Vagina (tissue), 2 donors: ENCODE data around the gene CRB1. TPM values are rescaled to one million over a fixed set of nuclear protein-coding genes. Genes with fewer than 3 reads are reported as not detected.

Experiments
- DNase-seq, 2 donors: peaks; one replicate each; pipeline ENCODE4 v3.0.0-alpha.2; 2017; ENCODE audit errors: extremely low spot score in 2 of 2
- H3K27ac ChIP-seq: fragments of 200-600 bp; sonication (generic); one replicate; pipeline ENCODE4 v1.5.1; 2019
- H3K27me3 ChIP-seq: fragments of 200-600 bp; sonication (generic); one replicate; pipeline ENCODE4 v1.5.1; 2019
- H3K36me3 ChIP-seq, 2 donors: fragments of 200-600 bp; sonication (generic); one replicate each; pipeline ENCODE4 v1.5.1; 2017 to 2019
- H3K4me1 ChIP-seq: fragments of 200-600 bp; sonication (generic); one replicate; pipeline ENCODE4 v1.5.1; 2019
- H3K4me3 ChIP-seq, 2 donors: fragments of 200-600 bp; sonication (generic); 1 replicate in 1 of 2; 2 replicates in 1 of 2; pipeline ENCODE4 v1.5.1; 2016 to 2019
- H3K9me3 ChIP-seq: fragments of 200-600 bp; sonication (generic); one replicate; pipeline ENCODE4 v1.5.1; 2019
- CTCF ChIP-seq, 3 experiments: fragments of 450-650 bp in 2 of 3; fragments of 200-600 bp in 1 of 3; sonication (generic) in 1 of 3; IDR thresholded peaks; one replicate each; pipeline ENCODE4 v1.5.1; 2017 to 2019; ENCODE audit warnings: antibody characterized with exemption in 3 of 3, mild to moderate bottlenecking in 2 of 3, moderate library complexity in 2 of 3
- POLR2A ChIP-seq, 2 donors: fragments of 450-650 bp; IDR thresholded peaks; one replicate each; pipeline ENCODE4 v1.6.1; 2017; ENCODE audit warnings: antibody characterized with exemption in 2 of 2, mild to moderate bottlenecking in 2 of 2, moderate library complexity in 2 of 2
- POLR2AphosphoS5 ChIP-seq, 2 donors: sonication (generic); formaldehyde crosslinking; IDR thresholded peaks; one replicate each; pipeline ENCODE4 v1.9.0; 2017; ENCODE audit warnings: antibody characterized with exemption in 2 of 2, mild to moderate bottlenecking in 2 of 2, low read depth in 1 of 2; ENCODE audit not compliant: insufficient read depth in 1 of 2
- intact Hi-C: fragments of 100-400 bp; cut with DNase I; formaldehyde crosslinking; loops from one replicate; pipeline ENCODE4 v1.15.1; 2023
- total RNA-seq: library from RNA; depleted of rRNA; stranded (reverse); fragments of >200 nt; gene quantifications from one replicate; pipeline ENCODE4 v1.2.3, GENCODE V29; 2016

CRB1 gene
- total RNA-seq, 1 donor from 2014 or later, result not detected

GRCh38 chr1:197471248-197471985, 203.4 kb downstream of the CRB1 start:
- H3K27ac ChIP-seq, result no peak overlapping the region
- intact Hi-C loops, result no loop called here
- H3K36me3 ChIP-seq, result no peaks in the 10 kb centered on the region
- no peak overlapping the region for H3K4me3 ChIP-seq
- no peak for TF ChIP-seq POLR2A (IDR thresholded peaks at IDR 0.05)
- no peak for TF ChIP-seq POLR2AphosphoS5 (IDR thresholded peaks at IDR 0.05; ENCODE audit: insufficient read depth in 1 of 2, low read depth in 1 of 2)
- TF ChIP-seq CTCF (IDR thresholded peaks at IDR 0.05), result no peak
- H3K27me3 ChIP-seq, result no peaks in the 10 kb centered on the region
- no peak for DNase-seq
- no peaks in the 10 kb centered on the region for H3K9me3 ChIP-seq
- no peaks in the 10 kb centered on the region for H3K4me1 ChIP-seq

GRCh38 chr1:197472141-197472540, 204.1 kb downstream of the CRB1 start:
- no peaks in the 10 kb centered on the region for H3K4me1 ChIP-seq
- TF ChIP-seq POLR2A (IDR thresholded peaks at IDR 0.05) (no peak), CTCF (IDR thresholded peaks at IDR 0.05) (no peak), POLR2AphosphoS5 (IDR thresholded peaks at IDR 0.05; ENCODE audit: insufficient read depth in 1 of 2, low read depth in 1 of 2) (no peak)
- H3K36me3 ChIP-seq, result no peaks in the 10 kb centered on the region
- H3K9me3 ChIP-seq, result no peaks in the 10 kb centered on the region
- intact Hi-C loops, result no loop called here
- H3K27me3 ChIP-seq, result no peaks in the 10 kb centered on the region
- no peak for DNase-seq
- no peak overlapping the region for H3K4me3 ChIP-seq
- no peak overlapping the region for H3K27ac ChIP-seq

- H3K27ac ChIP-seq, result no peak overlapping the region
- no peaks in the 10 kb centered on the region for H3K27me3 ChIP-seq
- H3K4me1 ChIP-seq, result no peaks in the 10 kb centered on the region
- TF ChIP-seq POLR2A (IDR thresholded peaks at IDR 0.05), result no peak
- no peak for TF ChIP-seq CTCF (IDR thresholded peaks at IDR 0.05)
- no peak for TF ChIP-seq POLR2AphosphoS5 (IDR thresholded peaks at IDR 0.05; ENCODE audit: insufficient read depth in 1 of 2, low read depth in 1 of 2)
- no peak overlapping the region for H3K4me3 ChIP-seq
- no peaks in the 10 kb centered on the region for H3K9me3 ChIP-seq
- intact Hi-C loops, result no loop called here
- no peak for DNase-seq
- no peaks in the 10 kb centered on the region for H3K36me3 ChIP-seq
Observed at GRCh38 chr1:197480446-197480845, 212.4 kb downstream of the CRB1 start.

- Histone ChIP-seq H3K4me3 (no peak overlapping the region), H3K36me3 (no peaks in the 10 kb centered on the region), H3K27me3 (no peaks in the 10 kb centered on the region), H3K4me1 (no peaks in the 10 kb centered on the region), H3K9me3 (no peaks in the 10 kb centered on the region), H3K27ac (no peak overlapping the region)
- no peak for DNase-seq
- TF ChIP-seq POLR2A (IDR thresholded peaks at IDR 0.05) (no peak), CTCF (IDR thresholded peaks at IDR 0.05) (no peak), POLR2AphosphoS5 (IDR thresholded peaks at IDR 0.05; ENCODE audit: insufficient read depth in 1 of 2, low read depth in 1 of 2) (no peak)
- intact Hi-C loops, result no loop called here
Observed at GRCh38 chr1:197481101-197481500, 213.0 kb downstream of the CRB1 start.

- no peaks in the 10 kb centered on the region for H3K36me3 ChIP-seq
- intact Hi-C loops, result no loop called here
- H3K4me1 ChIP-seq, result no peaks in the 10 kb centered on the region
- TF ChIP-seq POLR2A (IDR thresholded peaks at IDR 0.05), result no peak
- no peak for TF ChIP-seq POLR2AphosphoS5 (IDR thresholded peaks at IDR 0.05; ENCODE audit: insufficient read depth in 1 of 2, low read depth in 1 of 2)
- TF ChIP-seq CTCF (IDR thresholded peaks at IDR 0.05), result no peak
- H3K9me3 ChIP-seq, result no peaks in the 10 kb centered on the region
- DNase-seq, result no peak
- H3K27me3 ChIP-seq, result no peaks in the 10 kb centered on the region
- no peak overlapping the region for H3K27ac ChIP-seq
- H3K4me3 ChIP-seq, result no peak overlapping the region
Observed at GRCh38 chr1:197485790-197486189, 217.7 kb downstream of the CRB1 start.
